RPMI7951 (cell line): ENCODE measurements around the gene ATAD1. TPM values are rescaled to one million over a fixed set of nuclear protein-coding genes. Genes with fewer than 3 reads are reported as not detected.
A peak's percentile ranks its signal among the peaks of the same experiment; 100 is the strongest.

Experiments
- DNase-seq: peaks from one replicate; pipeline ENCODE4 v3.0.0-alpha.2; 2012; ENCODE audit warnings: low read depth
- total RNA-seq: library from RNA; depleted of rRNA; stranded (reverse); fragments of >200 nt; shearing (Covaris generic); gene quantifications from 2 replicates; pipeline ENCODE4 v1.2.3, GENCODE V29; 2014; rRNA removed

Gene ATAD1
- total RNA-seq, 1 experiment from 2014 or later: not detected

DNA sequence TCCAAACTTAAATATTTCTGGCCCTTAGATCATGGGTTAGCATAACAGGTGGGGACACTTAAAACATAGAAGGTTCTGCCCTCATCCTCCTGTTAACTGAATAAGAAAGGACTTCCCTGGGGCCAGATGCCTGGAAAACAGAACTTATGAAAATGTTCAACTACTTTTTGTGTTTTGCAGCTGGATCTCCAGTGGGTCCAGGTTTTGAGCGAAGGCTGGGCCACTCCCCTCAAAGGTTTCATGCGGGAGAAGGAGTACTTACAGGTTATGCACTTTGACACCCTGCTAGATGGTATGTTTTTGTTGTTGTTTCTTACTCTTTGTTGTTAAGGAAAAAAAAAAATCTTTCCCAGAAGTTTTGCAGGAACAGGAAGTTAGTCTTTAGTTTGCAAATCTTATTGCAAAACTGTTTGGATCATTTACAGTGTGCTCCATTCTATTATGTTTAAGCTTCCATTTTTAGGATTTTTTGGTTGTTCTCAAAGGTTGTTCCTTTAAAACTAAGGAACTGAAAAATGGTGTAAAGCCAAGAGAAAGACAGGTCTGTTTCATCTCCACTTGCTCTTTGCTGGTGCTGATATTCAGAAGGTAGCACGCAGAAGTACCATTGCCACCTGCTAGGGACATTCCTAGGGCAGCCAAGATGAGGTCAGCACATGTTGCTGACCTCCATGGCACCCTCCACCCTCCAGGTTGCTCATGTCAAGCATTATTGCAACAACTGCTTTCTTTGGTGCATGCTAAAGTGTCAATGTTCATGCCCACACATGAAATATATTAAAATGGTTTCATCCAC, 102.3 kb downstream of the ATAD1 start:
- no peak for DNase-seq

DNA sequence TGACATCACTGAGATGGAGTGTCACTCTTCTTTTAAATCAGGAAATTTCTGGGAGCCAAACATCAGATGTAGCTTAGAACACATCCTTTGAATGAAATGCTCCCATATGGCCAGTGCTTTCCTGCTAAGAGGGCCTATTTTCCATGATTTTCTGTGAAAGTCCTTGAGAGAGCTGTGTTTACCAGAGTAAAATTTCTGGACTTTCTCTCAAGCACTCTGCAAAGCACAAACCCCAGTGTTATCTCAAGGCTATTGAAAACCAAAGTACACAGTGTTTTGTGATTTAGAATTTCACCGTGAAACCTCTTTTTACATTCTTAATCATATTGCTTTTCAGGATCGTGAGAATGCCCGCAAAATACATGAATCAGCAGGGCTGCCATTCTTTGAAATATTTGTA, 104.3 kb downstream of the ATAD1 start:
- DNase-seq: no peak

DNA sequence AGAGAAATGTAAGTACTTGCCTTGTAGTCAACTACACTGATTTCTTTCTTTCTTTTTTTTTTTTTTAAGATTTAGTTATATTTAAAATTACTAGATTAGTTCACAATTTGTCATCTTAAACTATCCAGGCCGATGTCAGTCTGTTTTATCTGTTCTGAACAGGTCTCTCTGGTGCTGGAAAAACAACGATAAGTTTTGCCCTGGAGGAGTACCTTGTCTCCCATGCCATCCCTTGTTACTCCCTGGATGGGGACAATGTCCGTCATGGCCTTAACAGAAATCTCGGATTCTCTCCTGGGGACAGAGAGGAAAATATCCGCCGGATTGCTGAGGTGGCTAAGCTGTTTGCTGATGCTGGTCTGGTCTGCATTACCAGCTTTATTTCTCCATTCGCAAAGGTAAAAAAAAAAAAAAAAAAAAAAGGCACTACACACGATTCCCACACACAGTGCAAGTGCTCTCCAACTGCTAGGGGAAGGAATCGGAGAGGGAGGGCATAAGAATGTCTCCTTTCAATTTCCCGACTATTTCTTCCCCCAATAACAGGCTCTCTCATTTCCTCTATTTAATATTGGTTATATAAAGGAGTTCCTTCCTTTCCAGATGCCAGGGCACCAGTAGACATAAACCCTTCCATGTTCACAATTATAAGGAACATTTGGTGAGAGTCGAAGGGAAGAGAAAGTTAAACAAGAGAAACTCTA, 105.0 kb downstream of the ATAD1 start:
- no peak for DNase-seq

DNA sequence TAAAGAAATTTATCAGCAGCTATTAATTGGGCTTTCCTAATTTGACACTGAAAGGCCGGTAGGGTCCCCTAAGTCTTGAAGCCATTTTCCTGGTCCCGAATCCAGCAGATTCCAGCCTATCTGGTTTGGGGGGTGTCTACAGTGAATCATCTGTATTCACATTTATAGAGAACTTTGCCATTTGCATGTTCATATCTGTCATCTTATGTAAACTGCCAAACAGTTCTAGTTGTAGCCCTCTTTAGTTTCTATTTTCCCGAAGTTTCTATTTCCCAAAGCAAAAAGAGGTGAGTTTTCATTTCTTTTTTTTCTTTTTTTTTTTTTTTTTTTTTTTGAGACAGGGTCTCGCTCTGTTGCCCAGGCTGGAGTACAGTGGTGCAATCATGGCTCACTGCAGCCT, 110.8 kb downstream of the ATAD1 start:
- DNase-seq: no peak

DNA sequence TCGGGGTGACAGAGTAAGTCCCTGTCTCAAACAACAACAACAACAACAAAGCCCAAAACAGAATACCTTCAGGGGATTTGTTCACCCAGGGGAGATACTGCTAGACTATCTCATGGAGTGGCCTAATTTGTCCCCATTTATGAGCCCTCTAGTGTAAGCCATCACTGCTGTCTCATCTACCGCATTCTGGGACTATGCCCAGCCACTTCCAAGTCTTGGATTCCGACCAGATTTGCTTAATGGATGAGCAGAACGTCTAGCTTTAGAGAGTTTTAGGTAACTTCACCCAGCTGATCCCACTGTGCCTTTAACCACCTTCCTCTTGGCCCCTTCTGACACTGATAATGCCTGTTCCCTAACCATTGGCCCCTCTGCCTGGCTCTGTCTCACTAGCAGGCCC, 111.3 kb downstream of the ATAD1 start:
- DNase-seq: no peak

DNA sequence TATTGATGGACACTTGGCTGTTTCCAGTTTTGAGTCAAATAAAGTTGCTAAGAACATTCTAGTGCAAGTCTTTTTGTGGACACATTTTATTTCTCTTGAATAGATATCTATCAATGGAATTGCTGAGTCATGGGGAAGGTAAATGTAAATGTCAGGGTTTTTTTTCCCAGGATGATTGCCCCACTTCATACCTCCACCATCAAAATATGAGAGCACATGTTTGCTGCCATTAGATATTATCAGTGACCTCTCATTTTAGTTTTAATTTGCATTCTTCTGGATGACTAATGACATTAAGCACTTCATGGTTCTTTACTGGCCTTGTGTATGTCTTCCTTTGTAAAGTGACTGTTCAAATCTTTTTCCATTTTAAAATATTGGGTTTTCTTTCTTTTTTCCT, 112.7 kb downstream of the ATAD1 start:
- DNase-seq: peak; percentile 35

DNA sequence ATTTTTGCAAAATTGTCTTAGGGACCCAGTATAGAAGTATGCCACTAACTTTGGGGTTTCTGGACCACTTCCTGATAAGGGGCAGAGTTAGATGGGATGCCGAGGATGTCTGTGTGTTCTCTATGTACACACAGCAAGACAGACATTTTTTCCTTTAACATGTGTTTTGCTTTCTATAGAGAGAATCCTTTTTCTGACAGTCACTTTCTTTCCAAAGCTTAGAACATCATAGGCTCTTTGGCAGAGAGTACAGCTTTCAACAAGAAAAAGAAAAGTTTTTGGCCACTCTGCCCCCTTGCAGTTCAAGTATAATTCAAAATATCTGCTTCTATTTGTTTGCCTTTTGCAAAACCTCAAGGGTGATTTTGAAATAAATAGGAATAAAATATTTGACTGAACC, 114.3 kb downstream of the ATAD1 start:
- no peak for DNase-seq

DNA sequence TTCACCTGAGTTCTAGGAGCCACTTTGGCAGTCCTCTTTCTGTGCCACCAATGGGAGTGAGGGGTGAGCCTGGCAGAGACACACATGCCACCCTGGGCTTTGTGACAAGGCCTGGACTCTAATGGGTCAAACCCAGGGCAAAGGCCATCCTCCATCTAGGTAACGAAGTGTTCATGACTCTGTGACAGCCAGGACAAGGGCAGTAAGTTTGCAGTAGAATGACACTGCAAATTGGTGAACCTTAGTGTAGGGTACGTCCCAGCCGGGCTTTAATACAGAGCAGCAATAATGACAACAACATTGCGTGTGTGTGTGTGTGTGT, 115.1 kb downstream of the ATAD1 start:
- no peak for DNase-seq

DNA sequence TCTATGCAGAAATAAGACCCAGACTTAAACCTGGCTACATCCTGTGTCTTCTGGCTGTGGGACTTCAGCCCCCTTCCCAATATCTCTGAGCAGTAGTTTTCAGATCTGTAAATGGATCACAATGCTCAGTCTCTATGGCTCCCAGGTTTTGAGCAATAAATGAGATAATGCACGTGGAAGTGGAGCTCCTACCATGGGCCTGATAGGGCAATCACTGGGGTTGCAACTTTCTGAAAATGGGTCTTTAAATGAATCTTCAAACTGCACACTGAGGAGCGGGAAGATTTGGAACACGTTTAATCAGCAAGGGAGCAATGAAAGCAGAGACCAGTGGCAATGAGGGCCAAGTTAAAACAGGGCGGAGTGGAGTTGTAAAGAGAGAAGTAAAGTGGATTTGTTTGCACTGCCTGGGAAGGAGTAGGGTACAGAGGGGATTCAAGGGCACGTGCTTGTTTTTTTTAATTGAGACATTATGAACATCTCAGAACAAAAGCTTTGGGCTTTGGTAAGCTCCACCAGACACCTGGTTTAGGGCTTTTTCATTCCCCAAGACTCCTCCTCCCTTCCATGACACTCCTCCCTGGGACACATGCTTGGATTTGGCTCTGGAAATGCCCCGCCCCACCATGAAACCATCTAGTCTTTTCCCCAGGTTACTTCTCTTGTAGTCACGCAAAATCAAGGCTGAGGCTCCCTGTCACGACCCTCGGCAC, 115.6 kb downstream of the ATAD1 start:
- no peak for DNase-seq

Other genes starting within 250 kb of the ATAD1 start
- gene PAPSS2, start 158.3 kb downstream of the ATAD1 start, total RNA-seq: 119 and 147 TPM in 2 replicates
- gene KLLN, start 45.3 kb upstream of the ATAD1 start, total RNA-seq: not detected in 2 replicates
- under 0.01 and 0.96 TPM in 2 replicates for gene PTEN, start 45.4 kb upstream of the ATAD1 start, total RNA-seq